HepG2 (cell line): ENCODE results near the gene NUP62. TPM values are rescaled to one million over a fixed set of nuclear protein-coding genes. Genes with fewer than 3 reads are reported as not detected.
A peak's percentile ranks its signal among the peaks of the same experiment; 100 is the strongest.

Experiments used
- ARID2 ChIP-seq: sonication (generic); formaldehyde crosslinking; IDR thresholded peaks from 2 replicates; pipeline ENCODE4 v1.8.1; 2022; ENCODE audit warnings: mild to moderate bottlenecking, missing genetic modification reagents, borderline replicate concordance
- CHD4 ChIP-seq: fragments of 200-600 bp; sonication (generic); IDR thresholded peaks from 2 replicates; pipeline ENCODE4 v1.7.0; 2017; ENCODE audit warnings: mild to moderate bottlenecking, low read length, borderline replicate concordance
- EZH2 ChIP-seq: conservative IDR thresholded peaks from 2 replicates; pipeline ENCODE4 v1.6.1; 2012; ENCODE audit warnings: mild to moderate bottlenecking, low read depth, low read length, moderate library complexity
- FOSL1 ChIP-seq: sonication (generic); formaldehyde crosslinking; IDR thresholded peaks from 2 replicates; pipeline ENCODE4 v1.9.0; 2021; ENCODE audit warnings: missing genetic modification reagents, borderline replicate concordance
- MBNL3 ChIP-seq: fragments of 250-450 bp; sonication (Bioruptor Pico); conservative IDR thresholded peaks from 2 replicates; pipeline ENCODE4 v1.8.0; 2022; ENCODE audit warnings: mild to moderate bottlenecking, inconsistent platforms
- SRSF9 ChIP-seq: fragments of 200-400 bp; formaldehyde crosslinking; IDR thresholded peaks from 2 replicates; pipeline ENCODE4 v1.6.1; 2018; ENCODE audit warnings: borderline replicate concordance, mild to moderate bottlenecking, low read depth, low read length; ENCODE audit not compliant: insufficient read depth, poor library complexity, severe bottlenecking
- TEAD2 ChIP-seq: sonication (generic); formaldehyde crosslinking; IDR thresholded peaks from 2 replicates; pipeline ENCODE4 v1.9.0; 2021; ENCODE audit warnings: missing genetic modification reagents
- ZBTB42 ChIP-seq: sonication (generic); formaldehyde crosslinking; IDR thresholded peaks from 2 replicates; pipeline ENCODE4 v1.5.0; 2020; ENCODE audit warnings: mild to moderate bottlenecking, missing genetic modification reagents
- ZNF567 ChIP-seq: sonication (generic); formaldehyde crosslinking; IDR thresholded peaks from 2 replicates; pipeline ENCODE4 v1.8.1; 2023; ENCODE audit warnings: mild to moderate bottlenecking, missing genetic modification reagents, borderline replicate concordance
- polyA plus RNA-seq, 8 experiments: library from polyadenylated mRNA; depleted of rRNA in 3 of 8; stranded (reverse) in 7 of 8; unstranded in 1 of 8; fragments of >200 nt; fragmentation: Illumina TruSeq in 4 of 8; extraction: Trizol in 4 of 8; gene quantifications; 2 replicates each; pipeline versions ENCODE4 v1.2.1 to v1.2.3, GENCODE V29; 2011 to 2016; ENCODE audit warnings: low read depth in 4 of 8, missing spikeins in 1 of 8, mixed read lengths in 1 of 8; ENCODE audit not compliant: insufficient read depth in 1 of 8
- total RNA-seq, 5 experiments: library from RNA; depleted of rRNA; stranded (reverse); fragments of >200 nt; fragmentation: Illumina TruSeq; extraction: Trizol; gene quantifications; 2 replicates each; pipeline ENCODE4 v1.2.3, GENCODE V29; 2016; ENCODE audit warnings: low read depth in 1 of 5
- TF ChIP-seq, protein P1 (sequence below): sonication (generic); formaldehyde crosslinking; IDR thresholded peaks from 2 replicates; pipeline ENCODE4 v1.5.1; 2020; ENCODE audit warnings: missing genetic modification reagents, mild to moderate bottlenecking, borderline replicate concordance
- TF ChIP-seq, protein P2 (sequence below): sonication (generic); formaldehyde crosslinking; IDR thresholded peaks from 2 replicates; pipeline ENCODE4 v1.4.0; 2020; ENCODE audit warnings: missing genetic modification reagents
- TF ChIP-seq, protein P3 (sequence below): sonication (generic); formaldehyde crosslinking; IDR thresholded peaks from 2 replicates; pipeline ENCODE4 v1.4.0; 2020; ENCODE audit warnings: mild to moderate bottlenecking, missing genetic modification reagents
- TF ChIP-seq, protein P4 (sequence below): sonication (generic); formaldehyde crosslinking; IDR thresholded peaks from 2 replicates; pipeline ENCODE4 v1.8.0; 2022; ENCODE audit warnings: mild to moderate bottlenecking, missing genetic modification reagents, moderate library complexity
- TF ChIP-seq, protein P5 (sequence below): conservative IDR thresholded peaks from 2 replicates; pipeline ENCODE4 v1.6.1; 2018; ENCODE audit warnings: missing genetic modification reagents
- TF ChIP-seq, protein P6 (sequence below): sonication (generic); formaldehyde crosslinking; IDR thresholded peaks from 2 replicates; pipeline ENCODE4 v1.9.0; 2022; ENCODE audit warnings: low read depth, missing genetic modification reagents

The NUP62 gene
- total and polyA plus RNA-seq, 2 of the 13 experiments (the other 11 are each of a cell fraction or from before 2014, with no cell fraction given): 16.5 to 41.5 TPM

DNA sequence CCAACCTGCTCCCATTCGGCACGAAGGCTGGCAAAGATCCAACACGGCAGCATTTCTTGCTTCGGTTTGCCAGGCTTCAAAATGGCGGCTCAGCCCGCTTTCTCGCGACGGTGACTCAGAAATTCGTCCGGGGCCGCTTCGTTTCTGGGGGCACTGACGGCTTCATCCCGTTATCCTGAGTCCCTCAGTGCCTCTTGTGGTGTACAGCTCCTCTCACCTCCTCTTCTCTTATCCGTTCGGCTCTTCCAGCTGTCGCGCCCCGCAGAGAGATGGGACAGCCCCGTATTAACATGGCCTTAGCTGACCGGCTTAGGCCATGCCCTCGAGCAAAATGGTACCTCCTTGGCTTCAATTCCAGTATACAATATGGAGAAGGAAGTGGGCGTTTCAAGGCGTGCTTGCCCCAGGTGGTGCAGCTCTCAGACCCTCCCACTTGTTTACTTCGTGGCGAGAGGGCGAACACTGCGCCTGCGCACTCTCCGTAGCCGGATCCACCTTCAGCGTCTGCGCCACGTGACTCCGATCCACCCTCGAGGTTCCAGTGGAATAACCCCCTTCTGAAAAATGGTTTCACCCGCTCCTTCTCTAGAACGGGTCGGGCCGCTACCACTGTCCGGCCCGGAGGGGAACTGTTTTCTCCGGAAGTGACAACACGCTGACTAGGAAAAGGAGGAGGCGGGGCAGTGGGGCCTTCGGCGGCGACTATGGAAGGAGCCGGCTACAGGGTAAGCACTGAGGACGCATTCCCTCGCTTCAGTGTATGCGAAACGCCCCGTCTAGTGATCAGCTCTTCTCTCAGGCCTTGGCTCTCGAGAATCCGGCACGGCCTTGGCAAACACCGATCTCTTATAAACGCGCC, 52.1 kb downstream of the NUP62 start, which contains the start of the genes AKT1S1 and TBC1D17 (continued):
- TF ChIP-seq, protein P1, sequence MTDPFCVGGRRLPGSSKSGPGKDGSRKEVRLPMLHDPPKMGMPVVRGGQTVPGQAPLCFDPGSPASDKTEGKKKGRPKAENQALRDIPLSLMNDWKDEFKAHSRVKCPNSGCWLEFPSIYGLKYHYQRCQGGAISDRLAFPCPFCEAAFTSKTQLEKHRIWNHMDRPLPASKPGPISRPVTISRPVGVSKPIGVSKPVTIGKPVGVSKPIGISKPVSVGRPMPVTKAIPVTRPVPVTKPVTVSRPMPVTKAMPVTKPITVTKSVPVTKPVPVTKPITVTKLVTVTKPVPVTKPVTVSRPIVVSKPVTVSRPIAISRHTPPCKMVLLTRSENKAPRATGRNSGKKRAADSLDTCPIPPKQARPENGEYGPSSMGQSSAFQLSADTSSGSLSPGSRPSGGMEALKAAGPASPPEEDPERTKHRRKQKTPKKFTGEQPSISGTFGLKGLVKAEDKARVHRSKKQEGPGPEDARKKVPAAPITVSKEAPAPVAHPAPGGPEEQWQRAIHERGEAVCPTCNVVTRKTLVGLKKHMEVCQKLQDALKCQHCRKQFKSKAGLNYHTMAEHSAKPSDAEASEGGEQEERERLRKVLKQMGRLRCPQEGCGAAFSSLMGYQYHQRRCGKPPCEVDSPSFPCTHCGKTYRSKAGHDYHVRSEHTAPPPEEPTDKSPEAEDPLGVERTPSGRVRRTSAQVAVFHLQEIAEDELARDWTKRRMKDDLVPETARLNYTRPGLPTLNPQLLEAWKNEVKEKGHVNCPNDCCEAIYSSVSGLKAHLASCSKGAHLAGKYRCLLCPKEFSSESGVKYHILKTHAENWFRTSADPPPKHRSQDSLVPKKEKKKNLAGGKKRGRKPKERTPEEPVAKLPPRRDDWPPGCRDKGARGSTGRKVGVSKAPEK (CRISPR knock-in tag): no peak
- TF ChIP-seq ARID2 (CRISPR knock-in tag): 0 out of 2 replicates have a peak, but pooled peaks have one; percentile 11
- TF ChIP-seq MBNL3: no peak
- TF ChIP-seq ZBTB42 (CRISPR knock-in tag): no peak
- TF ChIP-seq, protein P2, sequence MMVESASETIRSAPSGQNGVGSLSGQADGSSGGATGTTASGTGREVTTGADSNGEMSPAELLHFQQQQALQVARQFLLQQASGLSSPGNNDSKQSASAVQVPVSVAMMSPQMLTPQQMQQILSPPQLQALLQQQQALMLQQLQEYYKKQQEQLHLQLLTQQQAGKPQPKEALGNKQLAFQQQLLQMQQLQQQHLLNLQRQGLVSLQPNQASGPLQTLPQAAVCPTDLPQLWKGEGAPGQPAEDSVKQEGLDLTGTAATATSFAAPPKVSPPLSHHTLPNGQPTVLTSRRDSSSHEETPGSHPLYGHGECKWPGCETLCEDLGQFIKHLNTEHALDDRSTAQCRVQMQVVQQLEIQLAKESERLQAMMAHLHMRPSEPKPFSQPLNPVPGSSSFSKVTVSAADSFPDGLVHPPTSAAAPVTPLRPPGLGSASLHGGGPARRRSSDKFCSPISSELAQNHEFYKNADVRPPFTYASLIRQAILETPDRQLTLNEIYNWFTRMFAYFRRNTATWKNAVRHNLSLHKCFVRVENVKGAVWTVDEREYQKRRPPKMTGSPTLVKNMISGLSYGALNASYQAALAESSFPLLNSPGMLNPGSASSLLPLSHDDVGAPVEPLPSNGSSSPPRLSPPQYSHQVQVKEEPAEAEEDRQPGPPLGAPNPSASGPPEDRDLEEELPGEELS: peak; percentile 77
- TF ChIP-seq, protein P3, sequence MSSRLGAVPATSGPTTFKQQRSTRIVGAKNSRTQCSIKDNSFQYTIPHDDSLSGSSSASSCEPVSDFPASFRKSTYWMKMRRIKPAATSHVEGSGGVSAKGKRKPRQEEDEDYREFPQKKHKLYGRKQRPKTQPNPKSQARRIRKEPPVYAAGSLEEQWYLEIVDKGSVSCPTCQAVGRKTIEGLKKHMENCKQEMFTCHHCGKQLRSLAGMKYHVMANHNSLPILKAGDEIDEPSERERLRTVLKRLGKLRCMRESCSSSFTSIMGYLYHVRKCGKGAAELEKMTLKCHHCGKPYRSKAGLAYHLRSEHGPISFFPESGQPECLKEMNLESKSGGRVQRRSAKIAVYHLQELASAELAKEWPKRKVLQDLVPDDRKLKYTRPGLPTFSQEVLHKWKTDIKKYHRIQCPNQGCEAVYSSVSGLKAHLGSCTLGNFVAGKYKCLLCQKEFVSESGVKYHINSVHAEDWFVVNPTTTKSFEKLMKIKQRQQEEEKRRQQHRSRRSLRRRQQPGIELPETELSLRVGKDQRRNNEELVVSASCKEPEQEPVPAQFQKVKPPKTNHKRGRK (CRISPR knock-in tag): no peak
- TF ChIP-seq CHD4: no peak
- TF ChIP-seq, protein P4, sequence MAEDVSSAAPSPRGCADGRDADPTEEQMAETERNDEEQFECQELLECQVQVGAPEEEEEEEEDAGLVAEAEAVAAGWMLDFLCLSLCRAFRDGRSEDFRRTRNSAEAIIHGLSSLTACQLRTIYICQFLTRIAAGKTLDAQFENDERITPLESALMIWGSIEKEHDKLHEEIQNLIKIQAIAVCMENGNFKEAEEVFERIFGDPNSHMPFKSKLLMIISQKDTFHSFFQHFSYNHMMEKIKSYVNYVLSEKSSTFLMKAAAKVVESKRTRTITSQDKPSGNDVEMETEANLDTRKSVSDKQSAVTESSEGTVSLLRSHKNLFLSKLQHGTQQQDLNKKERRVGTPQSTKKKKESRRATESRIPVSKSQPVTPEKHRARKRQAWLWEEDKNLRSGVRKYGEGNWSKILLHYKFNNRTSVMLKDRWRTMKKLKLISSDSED (CRISPR knock-in tag): 0 out of 2 replicates have a peak, but pooled peaks have one; percentile 58
- TF ChIP-seq, protein P5, sequence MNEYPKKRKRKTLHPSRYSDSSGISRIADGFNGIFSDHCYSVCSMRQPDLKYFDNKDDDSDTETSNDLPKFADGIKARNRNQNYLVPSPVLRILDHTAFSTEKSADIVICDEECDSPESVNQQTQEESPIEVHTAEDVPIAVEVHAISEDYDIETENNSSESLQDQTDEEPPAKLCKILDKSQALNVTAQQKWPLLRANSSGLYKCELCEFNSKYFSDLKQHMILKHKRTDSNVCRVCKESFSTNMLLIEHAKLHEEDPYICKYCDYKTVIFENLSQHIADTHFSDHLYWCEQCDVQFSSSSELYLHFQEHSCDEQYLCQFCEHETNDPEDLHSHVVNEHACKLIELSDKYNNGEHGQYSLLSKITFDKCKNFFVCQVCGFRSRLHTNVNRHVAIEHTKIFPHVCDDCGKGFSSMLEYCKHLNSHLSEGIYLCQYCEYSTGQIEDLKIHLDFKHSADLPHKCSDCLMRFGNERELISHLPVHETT: no peak; the same call in 1 of the 2 replicates
- no peak for TF ChIP-seq EZH2
- no peak for TF ChIP-seq TEAD2 (CRISPR knock-in tag)
- 0 out of 2 replicates have a peak, but pooled peaks have one; percentile 21 for TF ChIP-seq FOSL1 (CRISPR knock-in tag)
- TF ChIP-seq SRSF9: no peak
- TF ChIP-seq, protein P6, sequence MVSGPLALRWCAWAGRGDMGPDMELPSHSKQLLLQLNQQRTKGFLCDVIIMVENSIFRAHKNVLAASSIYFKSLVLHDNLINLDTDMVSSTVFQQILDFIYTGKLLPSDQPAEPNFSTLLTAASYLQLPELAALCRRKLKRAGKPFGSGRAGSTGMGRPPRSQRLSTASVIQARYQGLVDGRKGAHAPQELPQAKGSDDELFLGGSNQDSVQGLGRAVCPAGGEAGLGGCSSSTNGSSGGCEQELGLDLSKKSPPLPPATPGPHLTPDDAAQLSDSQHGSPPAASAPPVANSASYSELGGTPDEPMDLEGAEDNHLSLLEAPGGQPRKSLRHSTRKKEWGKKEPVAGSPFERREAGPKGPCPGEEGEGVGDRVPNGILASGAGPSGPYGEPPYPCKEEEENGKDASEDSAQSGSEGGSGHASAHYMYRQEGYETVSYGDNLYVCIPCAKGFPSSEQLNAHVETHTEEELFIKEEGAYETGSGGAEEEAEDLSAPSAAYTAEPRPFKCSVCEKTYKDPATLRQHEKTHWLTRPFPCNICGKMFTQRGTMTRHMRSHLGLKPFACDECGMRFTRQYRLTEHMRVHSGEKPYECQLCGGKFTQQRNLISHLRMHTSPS (CRISPR knock-in tag): no peak
- TF ChIP-seq ZNF567 (CRISPR knock-in tag): no peak
